Astrocyte (in vitro differentiated cells and primary cell): ENCODE data around the gene STON2.

Experiments
- CTCF ChIP-seq: IDR thresholded peaks from 2 replicates; pipeline ENCODE4 v1.5.1; 2011; ENCODE audit warnings: low read depth, mild to moderate bottlenecking, inconsistent platforms, low read length, moderate library complexity; ENCODE audit not compliant: insufficient read depth
- EZH2 ChIP-seq: IDR thresholded peaks from 2 replicates; pipeline ENCODE4 v1.6.1; 2012; ENCODE audit warnings: mild to moderate bottlenecking, low read length, inconsistent platforms; ENCODE audit not compliant: insufficient read depth

- TF ChIP-seq CTCF: no peak
- no peak for TF ChIP-seq EZH2
Observed at GRCh38 chr14:81247271-81247766, 152.8 kb downstream of the STON2 start.
